IMR-90 (cell line): ENCODE results near the gene CHRNG. TPM values are rescaled to one million over a fixed set of nuclear protein-coding genes. Genes with fewer than 3 reads are reported as not detected.

ENCODE experiments used
- ATAC-seq: fragments of 200-7000 bp; cut with Tn5 transposase; 2 replicates; pipeline ENCODE4 v1.9.1; 2020; ENCODE audit warnings: low read depth, mild to moderate bottlenecking, moderate library complexity
- BruUV-seq: library from RNA; stranded (reverse); fragments of 400-500 nt; replicated peaks from 2 replicates; lab custom pipeline; 2021; lab: Mats Ljungman, UMichigan
- CTCF ChIA-PET: fragments of 300-600 bp; formaldehyde crosslinking; extraction: SDS; loops from one replicate; lab custom pipeline; 2021; ENCODE audit warnings: antibody characterized with exemption; lab: Yijun Ruan, JAX
- POLR2A ChIA-PET: fragments of 300-600 bp; sonication (Branson Sonifier 250); formaldehyde crosslinking; loops from one replicate; lab custom pipeline; 2022; ENCODE audit warnings: antibody characterized with exemption; ENCODE audit not compliant: unreplicated experiment; lab: Charles Lee
- DNase-seq: peaks from one replicate; pipeline ENCODE4 v3.0.0; 2013
- H2AFZ ChIP-seq: replicated peaks from 2 replicates; pipeline ENCODE3; 2013; ENCODE audit warnings: low read length, mild to moderate bottlenecking; ENCODE audit not compliant: poor library complexity
- H2AK5ac ChIP-seq: 2 replicates; pipeline ENCODE4 v1.6.1; 2013; ENCODE audit warnings: low read depth, low read length, inconsistent platforms
- H2AK9ac ChIP-seq: replicated peaks from 2 replicates; pipeline ENCODE3; 2013; ENCODE audit warnings: mild to moderate bottlenecking, low read depth, low read length, moderate library complexity; ENCODE audit not compliant: poor library complexity
- H2BK120ac ChIP-seq: 2 replicates; pipeline ENCODE4 v1.6.1; 2013; ENCODE audit warnings: low read depth, low read length, inconsistent platforms
- H2BK15ac ChIP-seq: 3 replicates; pipeline ENCODE4 v1.6.1; 2013; ENCODE audit warnings: low read depth, low read length, inconsistent platforms
- H2BK20ac ChIP-seq: 2 replicates; pipeline ENCODE4 v1.6.1; 2013; ENCODE audit warnings: low read depth, mild to moderate bottlenecking, inconsistent platforms, low read length, moderate library complexity
- H2BK5ac ChIP-seq: 2 replicates; pipeline ENCODE4 v1.6.1; 2013; ENCODE audit warnings: mild to moderate bottlenecking, low read depth, low read length, inconsistent platforms; ENCODE audit not compliant: poor library complexity, severe bottlenecking
- H3K14ac ChIP-seq: replicated peaks from 2 replicates; pipeline ENCODE4 v1.6.1; 2013; ENCODE audit warnings: low read depth, low read length, inconsistent platforms
- H3K18ac ChIP-seq: 2 replicates; pipeline ENCODE4 v1.6.1; 2013; ENCODE audit warnings: low read depth, low read length, control low read depth
- H3K23ac ChIP-seq: 2 replicates; pipeline ENCODE4 v1.6.1; 2013; ENCODE audit warnings: low read depth, low read length, inconsistent platforms
- H3K27ac ChIP-seq: 2 replicates; pipeline ENCODE4 v1.5.1; 2013; ENCODE audit warnings: mild to moderate bottlenecking, control low read depth, low read length; ENCODE audit not compliant: insufficient read depth
- H3K27me3 ChIP-seq: 2 replicates; pipeline ENCODE4 v1.6.1; 2013; ENCODE audit warnings: low read length; ENCODE audit not compliant: control insufficient read depth, insufficient read depth
- H3K36me3 ChIP-seq: 2 replicates; pipeline ENCODE4 v1.6.1; 2013; ENCODE audit warnings: low read length, mixed read lengths; ENCODE audit not compliant: control insufficient read depth, insufficient read depth
- H3K4ac ChIP-seq: 2 replicates; pipeline ENCODE4 v1.6.1; 2013; ENCODE audit warnings: low read depth, low read length, inconsistent platforms
- H3K4me1 ChIP-seq: 2 replicates; pipeline ENCODE4 v1.6.1; 2013; ENCODE audit warnings: low read length, mixed read lengths; ENCODE audit not compliant: control insufficient read depth, insufficient read depth
- H3K4me2 ChIP-seq: 2 replicates; pipeline ENCODE4 v1.6.1; 2013; ENCODE audit warnings: low read depth, mild to moderate bottlenecking, control low read depth, low read length, moderate library complexity
- H3K4me3 ChIP-seq: 2 replicates; pipeline ENCODE4 v1.5.1; 2013; ENCODE audit warnings: low read depth, mild to moderate bottlenecking, control low read depth, low read length, moderate library complexity; ENCODE audit not compliant: insufficient read depth
- H3K56ac ChIP-seq: 2 replicates; pipeline ENCODE4 v1.6.1; 2013; ENCODE audit warnings: low read length, inconsistent platforms; ENCODE audit not compliant: insufficient read depth; ENCODE audit errors: extremely low read depth
- H3K79me1 ChIP-seq, 2 experiments: 2 replicates each; pipeline ENCODE4 v1.6.1; 2013; ENCODE audit warnings: low read length in 2 of 2, inconsistent platforms in 1 of 2, low read depth in 1 of 2
- H3K9ac ChIP-seq: 2 replicates; pipeline ENCODE4 v1.6.1; 2013; ENCODE audit warnings: low read depth, low read length, control low read depth
- H3K9me1 ChIP-seq: 2 replicates; pipeline ENCODE4 v1.6.1; 2013; ENCODE audit warnings: low read length, inconsistent platforms; ENCODE audit not compliant: insufficient read depth
- H3K9me3 ChIP-seq: 2 replicates; pipeline ENCODE4 v1.6.1; 2013; ENCODE audit warnings: low read length; ENCODE audit not compliant: control insufficient read depth, insufficient read depth
- H4K20me1 ChIP-seq: 2 replicates; pipeline ENCODE4 v1.6.1; 2013; ENCODE audit warnings: low read length, inconsistent platforms; ENCODE audit not compliant: insufficient read depth
- H4K5ac ChIP-seq: 2 replicates; pipeline ENCODE4 v1.6.1; 2013; ENCODE audit warnings: mild to moderate bottlenecking, low read depth, low read length, control low read depth
- H4K8ac ChIP-seq, 2 experiments: 2 replicates each; pipeline ENCODE4 v1.6.1; 2013; ENCODE audit warnings: low read depth in 2 of 2, low read length in 2 of 2, control low read depth in 1 of 2, inconsistent platforms in 1 of 2
- H4K91ac ChIP-seq: 2 replicates; pipeline ENCODE4 v1.6.1; 2013; ENCODE audit warnings: low read depth, low read length, inconsistent platforms; ENCODE audit not compliant: insufficient read depth
- BHLHE40 ChIP-seq: fragments of 150-350 bp; IDR thresholded peaks from 2 replicates; pipeline ENCODE4 v1.6.1; 2016; ENCODE audit warnings: mild to moderate bottlenecking, low read depth, low read length
- CHD1 ChIP-seq: IDR thresholded peaks from 2 replicates; pipeline ENCODE4 v1.6.1; 2012; ENCODE audit warnings: low read depth, low read length, improper control_type of control experiment
- FOS ChIP-seq: fragments of 150-350 bp; IDR thresholded peaks from 2 replicates; pipeline ENCODE4 v1.6.1; 2016; ENCODE audit warnings: low read depth, low read length
- MAZ ChIP-seq: IDR thresholded peaks from 2 replicates; pipeline ENCODE4 v1.6.1; 2012; ENCODE audit warnings: low read depth, mild to moderate bottlenecking, low read length, improper control_type of control experiment, moderate library complexity, borderline replicate concordance
- RCOR1 ChIP-seq: IDR thresholded peaks from 2 replicates; pipeline ENCODE4 v1.6.1; 2012; ENCODE audit warnings: mild to moderate bottlenecking, low read length, improper control_type of control experiment; ENCODE audit not compliant: insufficient replicate concordance
- WGBS, 2 experiments: methylation state at CpG; one replicate each; pipeline versions ENCODE4 v1.1.5 to v1.1.7; 2013; ENCODE audit warnings: missing lambda C conversion rate in 2 of 2; ENCODE audit not compliant: insufficient read length in 1 of 2; ENCODE audit errors: extremely low coverage in 2 of 2; 5-methylcytosine and 5-hydroxymethylcytosine counted together
- dilution Hi-C: fragments of 300-500 bp; cut with HindIII; formaldehyde crosslinking; loops from one replicate; pipeline ENCODE4 v1.14.3; 2018; ENCODE audit warnings: low sequenced_read_pairs; ENCODE audit not compliant: unreplicated experiment
- in situ Hi-C: fragments of 300-500 bp; cut with MboI; formaldehyde crosslinking; loops from 3 replicates; pipeline ENCODE4 v1.14.3; 2019; ENCODE audit warnings: low sequenced_read_pairs, inconsistent platforms, mixed read lengths
- intact Hi-C: fragments of 100-400 bp; cut with micrococcal nuclease; formaldehyde crosslinking; loops from 2 replicates; pipeline ENCODE4 v1.10.0; 2022
- polyA plus RNA-seq, 3 experiments: library from polyadenylated mRNA; depleted of rRNA; stranded (reverse); fragments of >200 nt; gene quantifications; 2 replicates each; pipeline ENCODE4 v1.2.3, GENCODE V29; 2012; ENCODE audit warnings: low replicate concordance in 1 of 3
- total RNA-seq: library from RNA; depleted of rRNA; stranded (reverse); fragments of >200 nt; gene quantifications from 2 replicates; pipeline ENCODE4 v1.2.3, GENCODE V29; 2012

CHRNG gene
- total and polyA plus RNA-seq, 2 of the 4 experiments (the other 2 are of a cell fraction) = not detected

GRCh38 chr2:232502511-232502910, 37.0 kb upstream of the CHRNG start:
- H2BK20ac ChIP-seq = no peak overlapping the region
- in situ Hi-C loops = no loop called here
- H3K4ac ChIP-seq = no peak overlapping the region
- BruUV-seq = no TSS peak
- H3K36me3 ChIP-seq = no peaks in the 10 kb centered on the region
- H2AK5ac ChIP-seq = no peak overlapping the region
- no peak overlapping the region for H3K56ac ChIP-seq
- H3K18ac ChIP-seq = no peak overlapping the region
- no peak for TF ChIP-seq CHD1
- no peak for TF ChIP-seq FOS
- TF ChIP-seq MAZ = no peak
- no peak for TF ChIP-seq RCOR1
- peak; percentile 72; the same call in 1 of the 2 replicates for TF ChIP-seq BHLHE40
- H4K8ac ChIP-seq = no peak overlapping the region
- H2BK5ac ChIP-seq = no peak overlapping the region
- H4K91ac ChIP-seq = no peak overlapping the region
- intact Hi-C loops = loop anchor here (10.0 kb wide), 1 partner anchor 598 kb away; no protein-coding TSS in a partner anchor
- no peak overlapping the region for H3K23ac ChIP-seq
- H3K4me2 ChIP-seq = peak overlapping the region; percentile 54; the same call in 1 of the 2 replicates
- no peak overlapping the region for H3K27ac ChIP-seq
- ATAC-seq (no peak), DNase-seq (peak; percentile 6)
- no peaks in the 10 kb centered on the region for H3K79me1 ChIP-seq
- dilution Hi-C loops = no loop called here
- H3K27me3 ChIP-seq = peaks cover 73% of the 10 kb centered on the region
- peak overlapping the region; percentile 23 for H2AFZ ChIP-seq
- ChIA-PET POLR2A (no interaction called here), CTCF (no interaction called here)
- no peak overlapping the region for H3K4me3 ChIP-seq
- H3K9ac ChIP-seq = no peak overlapping the region
- no peak overlapping the region for H2BK15ac ChIP-seq
- 14% methylated on average over 8 of the region's 21 CpGs; no CpG with 5 or more reads in 1 of the 2 experiments for WGBS, 2 experiments
- no peak overlapping the region for H2AK9ac ChIP-seq
- H4K20me1 ChIP-seq = no peaks in the 10 kb centered on the region
- H2BK120ac ChIP-seq = no peak overlapping the region
- no peak overlapping the region for H4K5ac ChIP-seq
- H3K9me3 ChIP-seq = no peaks in the 10 kb centered on the region
- H3K9me1 ChIP-seq = no peaks in the 10 kb centered on the region
- no peak overlapping the region for H3K14ac ChIP-seq
- no peaks in the 10 kb centered on the region for H3K4me1 ChIP-seq
